CD4-positive, alpha-beta T cell treated with Interleukin-15 for 1 hour (primary cell): ENCODE results near the gene CUEDC1.

ENCODE experiments used
- DNase-seq: peaks from one replicate; pipeline ENCODE4 v3.0.0-alpha.2; 2020

CUEDC1 gene

DNA sequence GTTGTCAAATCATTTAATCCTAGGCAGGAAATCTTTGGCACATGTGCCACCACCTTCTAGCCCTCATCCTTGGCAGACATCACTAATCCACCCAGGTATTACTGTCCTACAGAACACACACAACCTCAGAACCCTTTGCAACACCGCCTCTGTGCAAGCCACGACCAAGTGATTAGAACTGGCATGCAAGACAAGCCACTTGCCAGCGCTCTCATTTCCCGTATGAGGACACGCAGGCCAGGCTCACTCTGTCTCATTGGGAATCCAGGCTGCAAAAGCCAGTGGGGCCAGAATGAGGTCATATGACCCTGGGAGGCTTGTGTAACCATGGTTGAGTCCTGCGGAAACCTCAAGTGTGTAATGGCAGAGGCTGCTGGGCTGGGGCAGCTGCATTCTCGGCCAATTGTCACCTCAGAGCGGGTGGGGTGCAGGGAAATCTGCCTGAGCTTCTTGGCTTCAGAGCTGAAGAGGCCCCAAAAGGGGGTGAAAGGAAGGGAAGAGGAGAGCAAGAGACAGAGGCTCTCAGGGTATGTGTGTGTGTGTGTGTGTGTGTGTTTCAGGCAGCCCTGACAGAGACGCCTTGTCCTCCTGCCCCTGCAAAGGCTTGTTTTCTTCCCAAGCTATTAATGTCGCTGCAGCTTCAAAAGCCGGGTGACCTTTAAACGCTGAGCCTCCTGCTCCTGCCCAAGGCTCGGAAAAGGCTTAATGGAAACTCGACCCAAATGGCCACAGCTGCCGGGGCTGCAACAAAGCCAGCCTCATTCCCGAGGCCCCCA is 62.2 kb downstream of the CUEDC1 start:
- DNase-seq = peak; percentile 77

DNA sequence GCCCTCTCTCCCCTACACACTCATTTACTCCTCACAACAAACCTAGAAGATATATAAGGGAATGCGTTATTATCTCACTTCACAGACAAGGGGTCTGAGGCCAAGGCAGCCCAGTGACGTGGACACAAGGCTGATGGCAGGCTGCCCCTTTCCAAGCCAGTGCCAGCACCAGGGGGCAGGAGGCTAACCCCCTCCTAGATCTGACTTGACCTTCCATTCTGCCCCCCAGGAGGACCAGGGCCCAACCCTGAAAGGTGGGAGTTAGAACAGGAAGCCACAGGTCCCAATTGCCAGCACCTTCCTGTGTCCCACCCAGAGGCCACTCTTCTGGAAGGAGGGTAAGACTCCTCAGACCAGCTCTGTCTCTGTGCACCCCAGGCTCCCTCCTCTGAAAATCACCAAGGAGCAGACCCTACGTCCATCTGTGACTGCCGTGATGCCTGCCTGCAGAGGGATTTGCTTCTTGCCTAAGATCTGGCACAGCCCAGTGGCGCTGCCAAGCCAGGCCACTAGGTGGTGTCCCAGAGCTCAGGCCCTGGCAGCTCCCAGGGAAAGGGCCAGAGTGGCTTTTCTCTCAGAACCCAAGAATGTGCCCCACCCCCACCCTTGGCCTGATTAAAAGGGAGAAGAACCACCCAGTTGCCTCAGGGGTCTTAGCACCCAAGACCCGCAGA is 62.9 kb downstream of the CUEDC1 start:
- peak; percentile 76 for DNase-seq

GRCh38 chr17:57890857-57891232 is 64.4 kb downstream of the CUEDC1 start:
- no peak for DNase-seq

DNA sequence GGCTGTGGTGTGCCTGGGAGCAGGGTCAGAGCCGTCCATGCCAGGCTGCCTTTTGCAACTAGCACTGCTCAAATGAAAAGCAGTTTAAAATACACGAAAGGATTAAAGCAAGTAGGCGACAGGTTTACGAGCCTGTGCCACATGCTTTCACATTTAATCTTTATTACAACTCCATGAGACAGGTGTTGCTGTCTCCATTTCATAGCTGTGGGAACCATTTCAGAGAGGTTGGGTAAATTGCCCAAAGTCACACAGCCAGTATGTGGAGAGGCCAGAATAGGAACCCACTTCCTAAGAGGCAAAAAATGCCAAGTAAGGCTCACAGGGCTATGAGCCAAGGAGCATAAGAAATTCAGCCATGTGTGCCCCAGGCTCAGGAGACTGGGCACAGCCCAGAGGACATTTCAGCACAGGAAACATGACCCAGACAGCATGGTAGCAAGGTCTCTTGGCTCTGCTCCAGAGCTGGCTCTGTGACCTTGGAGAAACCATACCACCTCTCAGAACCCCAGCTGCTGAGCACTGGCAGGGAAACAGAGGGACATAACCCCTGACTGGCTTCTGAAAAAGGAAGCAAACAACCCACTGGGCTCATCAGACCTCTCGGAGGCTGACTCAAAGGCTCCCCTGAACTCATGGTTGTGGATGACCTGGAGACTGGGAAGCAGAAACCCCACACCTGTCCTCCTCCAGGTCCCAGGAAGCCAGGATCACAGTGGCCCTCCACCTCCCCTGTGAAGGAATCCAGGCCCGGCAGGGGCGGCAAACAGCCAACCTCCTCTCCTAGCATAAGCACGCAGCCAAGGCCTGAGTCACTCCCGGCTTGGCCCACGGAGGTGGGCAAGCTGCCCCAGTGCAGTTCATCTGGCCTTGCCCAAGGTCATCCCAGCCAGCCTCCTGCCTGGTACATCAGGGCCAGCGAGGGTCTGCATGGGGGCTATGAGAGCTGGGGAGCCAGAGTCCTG is 65.0 kb downstream of the CUEDC1 start:
- no peak for DNase-seq

DNA sequence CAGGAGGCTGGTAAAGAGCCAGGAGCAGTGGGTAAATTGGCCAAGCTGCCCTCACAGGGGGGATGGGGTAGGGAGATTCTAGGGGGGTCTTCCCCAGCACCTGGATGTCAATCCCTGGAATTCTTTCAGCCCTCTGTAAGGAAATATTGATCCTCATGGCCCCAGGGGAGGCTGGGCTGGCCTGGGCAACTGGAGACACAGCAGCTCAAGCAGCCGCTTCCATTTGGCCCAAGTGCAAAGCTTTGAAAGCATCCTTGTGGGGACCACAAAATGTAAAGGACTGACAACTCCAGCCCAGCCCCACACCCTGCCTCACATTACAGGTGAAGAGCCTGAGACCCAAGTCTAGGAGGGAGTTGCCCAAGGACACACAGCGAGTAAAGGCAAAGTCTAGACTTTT is 66.0 kb downstream of the CUEDC1 start:
- no peak for DNase-seq

- no peak for DNase-seq
These were observed 66.6 kb downstream of the CUEDC1 start for GRCh38 chr17:57888311-57889216.

- no peak for DNase-seq
These were observed 68.1 kb downstream of the CUEDC1 start for GRCh38 chr17:57887161-57887560.

DNA sequence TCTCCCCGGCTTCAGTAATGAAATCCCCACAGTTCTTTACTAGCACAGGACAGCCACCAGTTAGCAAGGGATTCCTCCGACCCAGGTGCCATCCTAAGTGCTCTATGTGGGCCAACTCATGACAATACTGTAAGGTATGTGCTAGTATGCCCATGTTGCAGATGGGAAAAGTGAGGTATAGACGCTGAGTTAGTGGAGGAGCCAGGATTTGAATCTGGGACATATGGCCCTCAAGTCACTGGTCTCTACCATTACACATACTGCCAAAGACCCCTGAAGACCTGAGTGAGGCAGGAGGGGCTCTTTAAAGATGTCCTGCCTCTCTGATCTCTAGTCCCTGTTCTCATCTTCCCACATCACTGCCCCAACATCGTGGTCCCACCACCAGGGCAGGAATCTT is 69.2 kb downstream of the CUEDC1 start:
- DNase-seq = no peak

DNA sequence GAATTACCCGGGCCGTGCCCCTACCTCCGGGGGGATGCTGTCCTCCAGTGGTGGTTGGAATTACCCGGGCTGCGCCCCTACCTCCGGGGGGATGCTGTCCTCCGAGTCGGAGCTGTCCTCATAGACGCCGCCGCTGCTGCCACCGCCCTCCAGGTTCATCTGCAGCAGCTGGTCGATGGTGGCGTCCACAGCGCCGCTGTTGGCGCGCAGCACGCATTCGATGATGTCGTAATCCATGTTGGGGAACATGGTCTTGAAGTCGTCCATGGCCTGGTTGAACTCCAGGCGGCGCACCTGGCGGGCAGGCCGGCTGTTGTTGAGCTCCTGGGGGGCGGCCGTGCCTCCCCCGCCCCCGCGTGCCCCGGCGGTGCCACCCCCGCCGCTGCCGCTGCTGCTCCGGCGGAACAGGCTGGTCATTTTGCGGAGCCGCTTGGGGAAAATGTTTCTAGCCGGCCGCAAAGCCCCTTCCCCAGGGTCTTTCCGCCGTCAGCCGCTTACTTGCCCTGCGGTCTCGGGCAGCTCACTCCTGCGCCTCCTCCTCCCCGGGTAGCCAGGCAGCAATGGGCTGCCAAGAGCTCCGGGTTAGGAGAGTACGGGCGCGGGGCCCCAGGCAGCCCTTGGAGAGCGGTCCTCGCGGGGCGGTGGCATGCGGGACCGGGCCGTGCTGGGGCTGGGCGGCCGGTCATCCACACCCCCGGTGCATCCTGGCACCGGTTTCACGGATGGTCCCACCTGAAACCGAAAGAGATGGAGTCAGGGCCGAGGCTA is 69.9 kb downstream of the CUEDC1 start:
- no peak for DNase-seq

GRCh38 chr17:57881783-57882351 is 73.3 kb downstream of the CUEDC1 start:
- DNase-seq = no peak

GRCh38 chr17:57881143-57881542 is 74.1 kb downstream of the CUEDC1 start:
- no peak for DNase-seq

DNA sequence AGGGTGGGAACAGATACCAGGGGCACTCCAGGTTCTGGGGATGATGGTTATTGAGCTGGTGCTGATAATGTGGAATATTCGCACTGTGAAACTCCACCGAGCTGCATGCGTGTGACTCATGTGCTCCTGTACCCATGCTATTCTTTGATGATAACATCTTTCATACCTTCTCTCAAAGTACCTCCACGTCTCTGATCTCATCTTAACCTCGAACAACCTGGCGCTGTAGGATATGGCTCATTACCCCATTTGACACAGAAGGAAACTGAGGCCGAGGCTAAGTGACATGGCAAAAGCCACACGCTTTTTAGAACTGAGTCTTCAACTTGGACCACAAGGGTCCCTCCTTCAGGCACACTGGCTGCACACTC is 75.1 kb downstream of the CUEDC1 start:
- DNase-seq = no peak

DNA sequence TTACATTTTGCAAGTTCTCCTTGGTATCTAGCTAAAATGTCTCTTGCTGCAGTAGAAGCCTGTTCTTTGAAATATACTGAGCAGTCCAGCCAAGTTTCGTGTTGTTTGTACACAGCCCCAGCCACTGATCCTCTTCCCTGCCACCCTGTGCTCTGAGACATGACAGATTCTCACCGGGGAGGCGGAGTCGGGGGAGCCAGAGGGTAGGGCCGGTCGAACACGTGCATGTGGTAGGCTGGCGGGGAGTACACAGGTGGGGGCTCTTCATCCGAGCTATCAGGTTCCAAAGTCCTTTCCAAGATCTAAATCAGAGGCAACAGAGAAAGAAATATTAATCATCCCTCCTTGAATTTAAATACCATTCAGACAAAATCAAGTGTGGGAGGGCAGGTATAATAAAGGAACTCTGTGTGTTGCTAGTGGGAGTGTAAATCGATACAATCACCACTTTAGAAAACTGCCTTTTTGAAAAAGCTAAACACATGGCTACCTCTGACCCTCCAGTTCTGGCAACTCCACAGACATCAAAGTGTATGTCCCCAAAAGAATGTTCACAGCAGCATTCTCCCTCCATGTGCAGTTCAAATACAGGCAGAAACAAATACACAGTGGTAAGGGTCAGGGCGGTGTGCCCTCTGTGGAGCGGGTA is 75.7 kb downstream of the CUEDC1 start:
- no peak for DNase-seq

- no peak for DNase-seq
These were observed 77.3 kb downstream of the CUEDC1 start for GRCh38 chr17:57877803-57878377.

GRCh38 chr17:57876866-57877237 is 78.4 kb downstream of the CUEDC1 start:
- no peak for DNase-seq

DNA sequence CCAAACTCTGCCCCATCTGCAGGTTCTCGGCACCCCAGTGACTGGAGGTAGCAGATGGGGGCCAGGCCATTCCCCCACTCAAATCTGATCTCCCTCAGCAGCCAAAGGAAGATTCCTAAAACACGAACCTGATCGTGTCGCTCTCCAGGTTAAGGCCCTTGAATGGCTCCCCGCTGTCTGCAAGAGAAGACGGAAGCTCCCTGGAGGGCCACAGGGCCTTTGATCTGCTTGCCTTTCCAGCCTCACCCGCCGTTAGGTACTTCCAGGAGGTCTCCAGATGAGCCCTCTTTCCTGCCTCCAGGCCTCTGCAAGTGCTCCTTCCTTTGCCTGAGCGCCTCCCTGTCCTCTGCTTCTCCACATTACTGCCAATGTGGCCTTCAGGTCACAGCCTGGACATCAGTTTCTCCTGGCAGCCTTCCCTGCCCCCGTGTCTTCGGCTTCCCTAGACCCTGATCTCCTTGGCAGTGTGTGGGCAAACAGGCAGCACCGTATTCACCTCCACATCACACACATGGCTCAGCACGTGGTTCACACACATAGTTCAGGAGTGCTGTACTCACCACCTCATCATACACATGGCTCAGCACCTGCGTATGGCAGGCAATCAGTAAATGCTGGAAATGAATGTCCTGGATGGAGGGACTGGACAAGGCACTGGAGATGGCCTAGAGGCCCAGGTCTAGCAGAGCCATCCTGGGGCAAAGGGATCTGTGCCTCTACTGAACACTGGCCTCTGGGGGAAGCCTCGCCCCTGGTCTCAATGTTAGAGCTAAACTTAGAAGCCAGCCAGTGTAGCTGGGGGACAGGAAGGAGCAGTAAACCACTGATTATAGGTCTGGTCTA is 79.0 kb downstream of the CUEDC1 start:
- DNase-seq = no peak

DNA sequence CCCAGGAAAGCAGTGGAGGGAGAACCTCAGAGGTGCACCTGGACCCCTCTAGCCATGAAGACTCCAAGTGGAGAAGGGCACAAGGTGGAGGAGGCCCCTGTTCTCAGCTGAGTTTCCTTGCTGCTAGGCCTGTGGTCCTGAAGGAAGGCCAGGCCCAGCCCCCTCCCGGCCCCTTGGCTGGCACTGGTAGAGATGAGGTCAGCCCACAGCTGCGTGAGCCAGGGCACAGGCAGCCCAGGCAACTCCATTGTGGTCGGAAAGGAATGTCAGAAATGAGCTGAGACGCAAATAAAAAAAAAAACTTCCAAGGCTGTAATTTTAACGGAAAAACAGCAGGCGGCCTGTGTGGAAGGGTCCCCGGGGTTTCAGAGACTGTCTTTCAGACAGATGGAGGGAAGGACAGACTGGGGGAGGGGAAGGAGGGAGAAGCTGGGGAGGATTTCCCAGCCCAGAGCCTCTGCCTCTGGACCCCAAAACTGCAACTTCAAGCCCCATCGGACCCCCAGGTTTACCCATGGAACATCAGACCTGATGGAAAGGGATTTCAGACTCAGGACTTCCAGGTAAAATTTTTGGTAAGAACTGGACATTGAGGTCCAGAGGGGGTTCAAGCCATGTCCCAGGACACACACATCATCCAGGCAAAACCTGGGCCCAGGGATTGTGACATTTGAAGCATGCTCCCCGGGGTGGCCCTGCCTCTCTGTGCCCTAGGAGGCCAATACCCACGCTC is 79.8 kb downstream of the CUEDC1 start:
- DNase-seq = no peak

DNA sequence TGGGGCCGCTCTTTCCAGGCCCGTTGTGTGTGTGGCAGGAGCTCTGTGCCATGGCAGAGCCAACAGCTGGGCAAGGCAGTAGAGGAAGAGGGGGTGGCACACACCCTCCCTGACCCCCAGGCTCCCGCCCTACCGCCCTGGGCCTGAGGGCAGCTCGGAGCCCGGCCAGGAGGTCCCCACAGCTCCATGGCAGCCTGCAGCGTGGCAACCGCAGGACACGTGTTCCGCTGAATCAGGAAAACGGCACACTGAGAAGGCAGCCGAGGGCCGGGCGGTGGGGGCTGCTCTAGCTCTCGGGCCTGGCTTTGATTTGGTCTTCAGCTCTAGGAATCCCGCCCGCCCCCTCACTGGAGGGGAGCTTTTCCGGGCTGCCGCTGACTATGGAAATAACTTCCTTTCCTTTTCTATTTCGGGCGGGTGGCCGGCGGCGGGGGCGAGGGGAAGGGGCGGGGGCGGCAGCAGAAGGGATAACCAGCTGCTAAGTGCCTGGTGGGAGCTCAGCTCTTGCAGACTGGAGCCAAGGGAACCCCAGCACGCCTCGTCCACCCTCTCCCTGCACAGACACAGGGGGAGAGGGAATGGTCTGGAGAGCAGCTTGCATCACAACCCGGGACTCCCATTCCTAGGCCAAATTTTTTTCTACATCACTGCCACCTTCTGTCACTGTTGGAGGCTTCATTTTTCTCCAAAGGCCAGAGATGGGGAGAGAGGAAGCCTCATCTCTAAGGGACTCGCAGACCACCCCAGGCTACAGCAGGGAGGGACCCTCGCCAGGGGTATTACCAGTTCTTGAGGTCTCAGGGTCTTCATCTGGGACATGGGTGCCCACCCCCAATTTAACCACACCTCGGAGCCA is 80.5 kb downstream of the CUEDC1 start:
- DNase-seq = no peak
